ENCODE results near the gene AP4B1.
"Not testable (repeated sequence)": the region's sequence is repeated elsewhere in the genome, so short reads cannot be mapped to it uniquely, and the experiment has no call there.

The AP4B1 gene

GRCh38 chr1:113904674-113905434 is at the start of gene AP4B1, which contains the start of gene DCLRE1B:
Gene AP4B1, minus strand, starts transcription at chr1:113904799. Its CDS starts 82 bp downstream, at chr1:113904717.
Gene DCLRE1B, plus strand, starts transcription at chr1:113905326. Its CDS starts 261 bp downstream, at chr1:113905587.
- peak; percentile 84 for DNase-seq (ENCODE audit: low read depth)

DNA sequence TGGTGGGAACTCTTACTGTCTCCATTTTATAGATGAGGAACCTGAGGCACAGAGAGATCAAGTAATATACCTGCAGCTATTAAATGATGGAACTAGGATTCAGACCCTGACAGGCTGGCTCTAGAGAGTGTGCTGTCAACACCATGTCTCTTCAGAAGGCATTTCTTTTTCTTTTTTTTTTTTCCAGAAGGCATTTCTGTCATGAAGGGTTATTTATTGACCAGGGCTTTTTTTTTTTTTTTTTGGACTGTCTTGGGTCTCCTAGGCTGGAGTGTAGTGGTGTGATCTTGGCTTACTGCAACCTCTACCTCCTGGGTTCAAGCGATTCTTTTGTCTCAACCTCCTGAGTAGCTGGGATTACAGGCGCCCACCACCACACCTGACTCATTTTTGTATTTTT is 47.1 kb upstream of the AP4B1 start:
- DNase-seq (ENCODE audit: low read depth), result no peak

DNA sequence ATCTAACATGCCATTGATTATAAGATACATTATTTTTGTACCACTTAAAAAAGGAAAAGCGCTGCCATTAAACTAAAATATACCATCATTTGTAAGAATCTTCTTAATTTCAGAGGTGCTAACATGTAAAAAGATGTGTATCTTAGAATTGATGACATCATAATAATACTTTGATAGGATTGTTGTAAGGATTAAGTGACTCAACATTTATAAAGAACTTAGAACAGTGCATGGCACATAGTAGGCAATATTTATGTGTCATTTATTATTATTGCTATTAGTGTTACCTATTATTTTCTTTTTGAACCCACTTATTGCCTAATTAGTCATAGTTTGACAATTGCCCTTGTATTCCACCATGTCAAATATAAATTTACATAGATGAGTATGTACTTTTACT is 46.3 kb upstream of the AP4B1 start:
- no peak for DNase-seq (ENCODE audit: low read depth)

DNA sequence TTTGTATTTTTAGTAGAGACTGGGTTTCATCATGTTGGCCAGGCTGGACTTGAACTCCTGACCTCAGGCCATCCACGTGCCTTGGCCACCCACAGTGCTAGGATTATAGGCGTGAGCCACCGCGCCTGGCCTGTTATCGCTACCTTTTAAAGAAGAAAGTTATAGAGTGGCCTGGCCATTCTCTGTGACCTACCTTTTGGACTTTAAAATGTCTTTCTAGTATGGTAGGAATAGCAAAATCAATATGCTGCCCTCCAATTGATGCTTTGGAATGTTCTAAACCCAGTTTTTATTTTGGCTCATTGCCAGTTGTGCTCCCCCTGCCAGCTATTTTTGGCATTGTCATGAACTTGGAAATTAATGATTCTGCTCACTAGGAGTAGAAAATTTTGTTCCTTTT is 44.4 kb upstream of the AP4B1 start:
- DNase-seq (ENCODE audit: low read depth), result no peak

DNA sequence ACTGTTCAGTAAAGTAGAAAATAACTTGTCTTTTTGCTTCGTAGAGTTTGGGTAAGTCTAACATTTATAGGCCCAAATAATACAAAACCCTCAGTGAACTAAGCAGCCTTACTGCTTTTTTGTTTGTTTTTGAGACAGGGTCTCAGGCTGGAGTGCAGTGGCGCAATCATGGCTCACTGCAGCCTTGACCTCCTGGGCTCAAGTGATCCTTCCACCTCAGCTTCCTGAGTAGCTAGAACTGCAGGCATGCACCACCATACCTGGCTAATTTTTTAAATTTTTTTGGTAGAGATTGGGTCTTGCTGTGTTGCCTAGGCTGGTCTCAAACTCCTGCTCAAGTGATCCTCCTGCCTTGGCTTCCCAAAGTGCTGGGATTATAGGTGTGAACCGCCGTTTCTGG is 43.6 kb upstream of the AP4B1 start:
- not testable (repeated sequence) for DNase-seq (ENCODE audit: low read depth)

DNA sequence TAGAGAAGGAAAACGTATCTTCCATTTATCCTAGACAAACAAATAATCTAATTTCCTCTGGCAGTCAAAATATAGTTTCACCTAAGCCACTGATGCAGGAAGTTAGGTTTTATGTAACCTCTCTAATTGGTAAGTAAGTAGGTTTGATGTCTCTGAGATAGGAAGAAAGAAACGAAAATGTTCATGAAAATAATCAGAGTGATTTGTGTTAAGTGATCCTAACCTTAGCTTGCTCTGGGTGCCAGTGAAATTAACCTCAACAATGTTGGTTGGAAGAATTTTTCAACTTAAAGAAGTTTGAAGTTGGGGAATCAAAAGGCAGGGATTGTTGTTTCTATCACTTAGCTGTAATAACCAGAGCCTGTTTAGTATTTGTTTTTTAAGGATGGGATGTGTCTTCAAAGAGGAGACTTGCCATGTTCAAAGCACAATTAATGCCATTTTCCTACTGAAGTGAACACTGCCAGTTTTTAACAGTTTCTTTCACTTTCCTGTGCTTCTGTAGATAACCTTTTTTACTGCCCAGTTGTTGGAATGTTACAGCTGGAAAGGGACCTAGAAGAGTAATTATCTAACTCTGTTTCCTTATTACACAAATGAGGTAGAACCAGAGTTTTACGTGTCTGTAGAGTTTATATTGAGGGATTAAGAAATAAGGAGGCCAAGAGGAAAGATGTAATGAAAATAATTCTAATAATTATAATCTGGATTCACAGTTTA is 42.9 kb upstream of the AP4B1 start:
- no peak for DNase-seq (ENCODE audit: low read depth)

DNA sequence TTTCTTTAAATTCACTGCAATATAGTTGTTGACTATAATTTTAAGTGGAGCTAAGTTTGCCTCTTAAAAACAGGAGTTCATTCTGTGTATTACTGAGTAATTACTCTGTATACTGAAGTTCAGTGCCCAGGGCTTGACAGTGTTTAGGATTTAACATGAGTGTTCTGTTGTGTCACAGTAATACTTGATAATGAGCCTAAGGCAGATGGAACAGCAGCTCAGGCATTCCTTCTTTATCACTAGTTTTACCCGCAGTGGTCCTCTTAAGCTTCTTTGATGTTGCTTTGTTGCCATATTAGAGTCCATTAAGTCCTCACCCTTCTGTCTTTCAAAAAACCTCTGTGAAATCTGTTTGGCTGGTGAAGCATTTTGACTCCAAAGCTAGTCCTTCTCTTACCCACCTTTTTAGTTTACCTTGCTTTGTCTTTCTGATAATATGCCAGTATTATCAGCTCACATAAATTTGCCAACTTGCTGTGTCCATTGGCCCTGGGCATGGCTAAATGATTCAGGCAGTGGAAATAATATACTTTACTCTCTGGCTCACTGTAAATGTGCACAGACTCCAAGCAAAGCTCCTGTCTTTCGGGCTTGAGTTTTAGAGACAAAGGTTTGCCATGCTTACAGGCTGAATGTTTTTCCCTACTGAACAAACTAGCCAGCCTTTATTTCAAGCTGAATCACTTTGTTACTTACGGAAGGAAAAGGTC is 42.2 kb upstream of the AP4B1 start:
- no peak for DNase-seq (ENCODE audit: low read depth)

GRCh38 chr1:113946112-113946511 is 41.5 kb upstream of the AP4B1 start:
- no peak for DNase-seq (ENCODE audit: low read depth)

- DNase-seq (ENCODE audit: low read depth), result no peak
These were observed 40.7 kb upstream of the AP4B1 start for GRCh38 chr1:113945329-113945728.

- DNase-seq (ENCODE audit: low read depth), result no peak
These were observed 38.6 kb upstream of the AP4B1 start for GRCh38 chr1:113943028-113943811.

- no peak for DNase-seq (ENCODE audit: low read depth)
These were observed 37.9 kb upstream of the AP4B1 start for GRCh38 chr1:113942527-113942926.

- DNase-seq (ENCODE audit: low read depth), result no peak
These were observed 36.6 kb upstream of the AP4B1 start for GRCh38 chr1:113941245-113941559.

DNA sequence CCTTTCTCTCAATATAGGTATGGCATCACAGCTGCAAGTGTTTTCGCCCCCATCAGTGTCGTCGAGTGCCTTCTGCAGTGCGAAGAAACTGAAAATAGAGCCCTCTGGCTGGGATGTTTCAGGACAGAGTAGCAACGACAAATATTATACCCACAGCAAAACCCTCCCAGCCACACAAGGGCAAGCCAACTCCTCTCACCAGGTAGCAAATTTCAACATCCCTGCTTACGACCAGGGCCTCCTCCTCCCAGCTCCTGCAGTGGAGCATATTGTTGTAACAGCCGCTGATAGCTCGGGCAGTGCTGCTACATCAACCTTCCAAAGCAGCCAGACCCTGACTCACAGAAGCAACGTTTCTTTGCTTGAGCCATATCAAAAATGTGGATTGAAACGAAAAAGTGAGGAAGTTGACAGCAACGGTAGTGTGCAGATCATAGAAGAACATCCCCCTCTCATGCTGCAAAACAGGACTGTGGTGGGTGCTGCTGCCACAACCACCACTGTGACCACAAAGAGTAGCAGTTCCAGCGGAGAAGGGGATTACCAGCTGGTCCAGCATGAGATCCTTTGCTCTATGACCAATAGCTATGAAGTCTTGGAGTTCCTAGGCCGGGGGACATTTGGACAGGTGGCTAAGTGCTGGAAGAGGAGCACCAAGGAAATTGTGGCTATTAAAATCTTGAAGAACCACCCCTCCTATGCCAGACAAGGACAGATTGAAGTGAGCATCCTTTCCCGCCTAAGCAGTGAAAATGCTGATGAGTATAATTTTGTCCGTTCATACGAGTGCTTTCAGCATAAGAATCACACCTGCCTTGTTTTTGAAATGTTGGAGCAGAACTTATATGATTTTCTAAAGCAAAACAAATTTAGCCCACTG is 36.0 kb upstream of the AP4B1 start:
- DNase-seq (ENCODE audit: low read depth), result no peak

GRCh38 chr1:113938192-113938591 is 33.6 kb upstream of the AP4B1 start:
- no peak for DNase-seq (ENCODE audit: low read depth)

GRCh38 chr1:113937146-113937545 is 32.5 kb upstream of the AP4B1 start:
- DNase-seq (ENCODE audit: low read depth), result no peak

GRCh38 chr1:113935970-113936369 is 31.4 kb upstream of the AP4B1 start:
- DNase-seq (ENCODE audit: low read depth), result no peak

DNA sequence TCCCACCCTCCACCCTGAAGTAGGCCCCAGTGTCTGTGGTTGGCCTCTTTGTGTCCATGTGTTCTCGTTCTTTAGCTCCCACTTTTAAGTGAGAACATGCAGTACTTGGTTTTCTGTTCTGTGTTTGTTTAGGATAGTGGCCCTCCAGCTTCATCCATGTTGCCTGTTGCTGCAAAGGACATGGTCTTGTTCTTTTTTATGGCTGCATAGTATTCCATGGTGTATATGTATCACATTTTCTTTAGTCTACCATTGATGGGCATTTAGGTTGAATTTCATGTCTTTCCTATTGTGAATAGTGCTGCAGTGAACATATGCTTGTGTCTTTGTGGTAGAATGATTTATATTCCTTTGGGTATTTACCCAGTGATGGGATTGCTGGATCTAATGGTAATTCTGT is 30.6 kb upstream of the AP4B1 start:
- DNase-seq (ENCODE audit: low read depth), result no peak

DNA sequence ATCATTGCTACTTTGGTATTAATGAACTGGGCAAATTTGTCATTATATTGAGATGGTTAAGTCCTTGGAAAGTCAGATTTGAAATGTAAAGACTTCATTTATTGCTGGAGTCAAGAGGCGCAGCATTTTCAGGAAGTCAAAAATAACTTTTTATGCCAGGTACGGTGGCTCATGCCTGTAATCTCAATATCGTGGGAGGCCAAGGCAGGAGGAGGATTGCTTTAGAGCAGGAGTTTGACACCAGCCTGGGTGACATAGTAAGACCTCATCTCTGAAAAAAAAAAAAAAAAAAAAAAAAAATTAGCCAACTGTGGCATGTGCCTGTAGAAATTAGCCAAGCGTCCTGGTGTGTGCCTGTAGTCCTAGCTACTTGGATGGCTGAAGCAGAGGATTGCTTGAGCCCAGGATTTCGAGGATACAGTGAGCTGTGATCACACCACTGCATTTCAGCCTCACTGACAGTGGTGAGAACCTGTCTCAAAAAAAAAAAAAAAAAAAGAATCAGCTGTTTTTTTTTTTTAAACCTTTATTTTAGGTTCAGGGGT is 30.0 kb upstream of the AP4B1 start:
- no peak for DNase-seq (ENCODE audit: low read depth)

- DNase-seq (ENCODE audit: low read depth), result no peak
These were observed 29.4 kb upstream of the AP4B1 start for GRCh38 chr1:113934006-113934405.

DNA sequence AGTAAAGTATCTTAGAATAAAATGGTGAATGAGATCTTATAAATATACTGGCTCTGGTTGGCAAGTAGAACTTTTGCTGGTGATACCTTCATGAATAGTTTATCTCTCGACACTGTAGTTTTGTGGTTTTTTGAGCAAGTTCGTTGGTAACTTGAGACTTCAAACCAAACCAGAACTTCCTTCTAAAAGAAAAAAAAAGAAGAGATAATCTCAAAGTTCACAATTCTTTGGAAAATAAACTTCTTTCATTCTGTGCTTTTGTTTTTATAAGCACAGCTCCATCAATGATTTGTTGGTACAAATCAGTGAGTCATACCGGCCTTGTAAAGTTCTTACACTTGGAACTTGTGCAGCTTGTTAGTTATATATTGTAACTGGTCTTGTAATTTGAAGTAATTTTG is 26.9 kb upstream of the AP4B1 start:
- DNase-seq (ENCODE audit: low read depth), result no peak

All from stimulated activated CD8-positive, alpha-beta memory T cell treated with anti-CD3 and anti-CD28 coated beads, Interleukin-15, amount 100 ng/mL, for 24 hours (primary cell).